ENCODE data around the gene CORO2B.

GRCh38 chr15:68676011-68676605, 97.3 kb downstream of the CORO2B start:
- TF ChIP-seq EZH2 (IDR thresholded peaks at IDR 0.05; ENCODE audit: borderline replicate concordance, low read depth, low read length, poor library complexity, severe bottlenecking) = no peak
- TF ChIP-seq, protein P1, sequence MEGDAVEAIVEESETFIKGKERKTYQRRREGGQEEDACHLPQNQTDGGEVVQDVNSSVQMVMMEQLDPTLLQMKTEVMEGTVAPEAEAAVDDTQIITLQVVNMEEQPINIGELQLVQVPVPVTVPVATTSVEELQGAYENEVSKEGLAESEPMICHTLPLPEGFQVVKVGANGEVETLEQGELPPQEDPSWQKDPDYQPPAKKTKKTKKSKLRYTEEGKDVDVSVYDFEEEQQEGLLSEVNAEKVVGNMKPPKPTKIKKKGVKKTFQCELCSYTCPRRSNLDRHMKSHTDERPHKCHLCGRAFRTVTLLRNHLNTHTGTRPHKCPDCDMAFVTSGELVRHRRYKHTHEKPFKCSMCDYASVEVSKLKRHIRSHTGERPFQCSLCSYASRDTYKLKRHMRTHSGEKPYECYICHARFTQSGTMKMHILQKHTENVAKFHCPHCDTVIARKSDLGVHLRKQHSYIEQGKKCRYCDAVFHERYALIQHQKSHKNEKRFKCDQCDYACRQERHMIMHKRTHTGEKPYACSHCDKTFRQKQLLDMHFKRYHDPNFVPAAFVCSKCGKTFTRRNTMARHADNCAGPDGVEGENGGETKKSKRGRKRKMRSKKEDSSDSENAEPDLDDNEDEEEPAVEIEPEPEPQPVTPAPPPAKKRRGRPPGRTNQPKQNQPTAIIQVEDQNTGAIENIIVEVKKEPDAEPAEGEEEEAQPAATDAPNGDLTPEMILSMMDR (conservative IDR thresholded peaks at IDR 0.05; ENCODE audit: low read depth, low read length) = no peak

Data from A673 (cell line).